NCI-H524 treated with DMSO at 0.1 percent for 48 hours (cell line): ENCODE measurements around the gene KIF26B.

Experiments
- DNase-seq: peaks from one replicate; lab custom pipeline; 2025; lab: John Stamatoyannopoulos, UW

The KIF26B gene

GRCh38 chr1:245132771-245133170 is 22.0 kb upstream of the KIF26B start:
- no peak for DNase-seq

GRCh38 chr1:245133995-245134715 is 20.6 kb upstream of the KIF26B start:
- no peak for DNase-seq

- DNase-seq, result no peak
Observed at GRCh38 chr1:245142171-245142798, 12.5 kb upstream of the KIF26B start.

- no peak for DNase-seq
Observed at GRCh38 chr1:245142976-245143375, 11.8 kb upstream of the KIF26B start.

GRCh38 chr1:245143849-245144248 is 10.9 kb upstream of the KIF26B start:
- DNase-seq, result no peak

GRCh38 chr1:245148069-245148468 is 6.7 kb upstream of the KIF26B start:
- no peak for DNase-seq

- DNase-seq, result no peak
Observed at GRCh38 chr1:245148861-245149260, 5.9 kb upstream of the KIF26B start.

GRCh38 chr1:245153081-245153551 is 1.7 kb upstream of the KIF26B start:
- no peak for DNase-seq

- no peak for DNase-seq
Observed at GRCh38 chr1:245153552-245154428, 995 bp upstream of the KIF26B start.

GRCh38 chr1:245155272-245156040 is 671 bp downstream of the KIF26B start:
- DNase-seq, result no peak

- DNase-seq, result no peak
Observed at GRCh38 chr1:245156041-245156735, 1.4 kb downstream of the KIF26B start.

GRCh38 chr1:245156736-245157505 is 2.1 kb downstream of the KIF26B start:
- no peak for DNase-seq

GRCh38 chr1:245158913-245159312 is 4.1 kb downstream of the KIF26B start:
- no peak for DNase-seq

GRCh38 chr1:245160288-245160687 is 5.5 kb downstream of the KIF26B start:
- no peak for DNase-seq

- DNase-seq, result no peak
Observed at GRCh38 chr1:245160741-245161400, 6.1 kb downstream of the KIF26B start.

GRCh38 chr1:245161866-245162265 is 7.1 kb downstream of the KIF26B start:
- DNase-seq, result no peak

GRCh38 chr1:245166471-245166885 is 11.7 kb downstream of the KIF26B start:
- no peak for DNase-seq

- DNase-seq, result no peak
Observed at GRCh38 chr1:245168086-245168485, 13.3 kb downstream of the KIF26B start.

- no peak for DNase-seq
Observed at GRCh38 chr1:245168906-245169305, 14.1 kb downstream of the KIF26B start.

- no peak for DNase-seq
Observed at GRCh38 chr1:245169376-245169775, 14.6 kb downstream of the KIF26B start.
